ENCODE measurements around the gene EML4.

EML4 gene

GRCh38 chr2:42191285-42192009 lies 22.3 kb downstream of the EML4 start:
- H3K4me3 ChIP-seq (replicated peaks; ENCODE audit: low read depth, low read length) = no peak overlapping the region
- DNase-seq (ENCODE audit: extremely low read depth, low read depth) = no peak
- TF ChIP-seq CTCF (IDR thresholded peaks at IDR 0.05; ENCODE audit: low read depth, low read length, missing control alignments) = no peak

- H3K4me3 ChIP-seq (replicated peaks; ENCODE audit: low read depth, low read length) = no peak overlapping the region
- no peak for TF ChIP-seq CTCF (IDR thresholded peaks at IDR 0.05; ENCODE audit: low read depth, low read length, missing control alignments)
- DNase-seq (ENCODE audit: extremely low read depth, low read depth) = no peak
These were observed 22.8 kb downstream of the EML4 start for GRCh38 chr2:42192010-42192373.

DNA sequence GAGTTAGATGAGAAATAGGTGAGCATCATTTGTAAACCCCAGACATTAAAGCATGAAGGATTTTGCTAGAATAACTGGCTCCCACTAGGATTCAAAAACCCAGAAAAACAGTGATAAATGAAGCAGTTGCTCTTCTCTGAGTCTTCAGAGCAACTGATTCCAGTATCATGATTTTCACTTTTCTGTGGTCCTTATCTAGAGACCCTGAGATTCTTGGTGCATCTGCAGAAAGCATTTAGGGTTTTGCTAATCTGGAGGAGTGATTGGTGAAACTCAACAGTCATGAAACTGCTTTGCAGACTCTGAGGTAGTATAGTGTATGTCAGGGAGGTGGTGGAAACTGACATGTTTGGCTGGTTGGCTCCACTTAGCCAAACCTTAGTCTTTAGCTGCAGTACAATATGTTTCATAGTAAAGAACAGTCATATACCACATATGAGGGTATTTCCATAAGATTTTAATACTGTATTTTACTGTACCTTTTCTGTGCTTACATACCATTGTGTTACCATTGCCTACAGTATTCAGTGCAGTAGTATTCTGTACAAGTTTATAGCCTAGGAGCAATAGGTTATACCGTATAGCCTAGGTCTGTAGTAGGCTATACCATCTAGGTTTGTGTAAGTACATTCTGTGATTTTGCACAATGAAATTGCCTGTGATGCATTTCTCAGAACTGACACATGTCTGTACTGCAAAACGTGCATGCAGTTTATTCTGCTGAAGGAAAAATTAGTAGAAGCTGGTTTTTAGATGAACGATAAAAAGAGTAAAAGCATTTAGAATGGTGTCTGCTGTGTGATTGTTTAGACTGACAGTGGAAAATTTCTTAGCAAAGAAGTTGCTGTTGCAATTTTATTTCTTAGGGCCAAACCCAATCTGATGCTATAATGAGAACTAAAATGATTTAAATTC lies 23.8 kb downstream of the EML4 start:
- DNase-seq (ENCODE audit: extremely low read depth, low read depth) = no peak
- H3K4me3 ChIP-seq (replicated peaks; ENCODE audit: low read depth, low read length) = no peak overlapping the region
- TF ChIP-seq CTCF (IDR thresholded peaks at IDR 0.05; ENCODE audit: low read depth, low read length, missing control alignments) = no peak

DNA sequence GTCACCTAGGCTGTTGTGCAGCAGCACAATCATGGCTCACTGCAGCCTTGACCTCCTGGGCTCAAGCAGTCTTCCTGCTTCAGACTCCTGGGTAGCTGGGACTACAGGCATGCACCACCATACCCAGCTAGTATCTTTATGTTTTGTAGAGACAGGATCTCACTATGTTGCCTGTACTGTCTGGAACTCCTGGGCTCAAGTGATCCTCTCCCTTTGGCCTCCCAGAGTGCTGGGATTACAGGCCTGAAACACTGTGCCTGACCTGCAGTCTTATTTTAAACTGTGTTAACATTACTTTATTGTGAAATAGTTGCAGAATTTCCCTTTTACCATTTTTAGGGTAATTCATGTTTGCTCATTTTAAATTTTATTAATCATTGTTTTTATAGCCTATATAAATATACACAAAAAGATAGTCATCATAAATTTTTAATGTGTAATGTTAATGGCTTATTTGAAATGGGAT lies 24.6 kb downstream of the EML4 start:
- no peak overlapping the region for H3K4me3 ChIP-seq (replicated peaks; ENCODE audit: low read depth, low read length)
- no peak for DNase-seq (ENCODE audit: extremely low read depth, low read depth)
- no peak for TF ChIP-seq CTCF (IDR thresholded peaks at IDR 0.05; ENCODE audit: low read depth, low read length, missing control alignments)

DNA sequence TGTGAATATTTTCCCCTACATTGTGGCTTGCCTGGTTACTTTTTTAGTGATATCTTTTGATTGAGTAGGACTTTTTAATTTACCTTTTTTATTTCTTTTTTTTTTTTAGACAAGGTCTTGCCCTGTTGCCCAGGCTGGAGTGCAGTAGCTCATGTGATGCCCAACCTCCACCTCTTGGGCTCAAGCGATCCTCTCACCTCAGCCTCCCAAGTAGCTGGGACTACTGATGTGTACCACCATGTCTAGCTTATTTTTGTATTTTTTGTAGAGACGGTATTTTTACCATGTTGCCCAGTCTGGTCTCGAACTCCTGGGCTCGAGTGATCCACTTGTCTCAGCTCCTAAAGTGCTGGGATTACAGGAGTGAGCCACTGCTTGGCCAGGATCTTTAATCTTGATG lies 25.3 kb downstream of the EML4 start:
- H3K4me3 ChIP-seq (replicated peaks; ENCODE audit: low read depth, low read length) = no peak overlapping the region
- DNase-seq (ENCODE audit: extremely low read depth, low read depth) = no peak
- TF ChIP-seq CTCF (IDR thresholded peaks at IDR 0.05; ENCODE audit: low read depth, low read length, missing control alignments) = no peak

DNA sequence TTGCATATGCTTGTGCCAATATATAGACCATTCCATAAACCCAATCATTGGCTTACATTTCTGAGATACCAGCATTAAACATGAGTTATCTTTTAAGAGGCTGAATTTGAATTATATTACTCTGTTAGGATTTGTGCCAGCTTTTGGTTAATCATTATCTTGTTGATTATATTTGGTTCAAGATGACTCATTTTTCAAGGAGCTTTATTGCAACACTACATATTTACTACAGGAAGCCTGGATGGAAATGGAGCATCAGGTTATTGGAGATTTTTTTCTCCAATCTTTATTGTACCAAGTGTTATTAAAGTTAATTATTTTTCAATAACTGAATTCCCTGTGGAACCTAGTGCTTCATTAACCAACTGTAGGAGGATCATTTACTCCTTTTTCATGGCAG lies 26.4 kb downstream of the EML4 start:
- no peak for DNase-seq (ENCODE audit: extremely low read depth, low read depth)
- H3K4me3 ChIP-seq (replicated peaks; ENCODE audit: low read depth, low read length) = no peak overlapping the region
- TF ChIP-seq CTCF (IDR thresholded peaks at IDR 0.05; ENCODE audit: low read depth, low read length, missing control alignments) = no peak

All from HFF-Myc (cell line).